GM04504 (cell line): Measurements from ENCODE around the gene P2RY8.
"Not testable (repeated sequence)": the region's sequence is repeated elsewhere in the genome, so short reads cannot be mapped to it uniquely, and the experiment has no call there.

Source experiments
- DNase-seq: peaks from one replicate; pipeline ENCODE4 v3.0.0-alpha.2; 2012; ENCODE audit warnings: low read depth

The P2RY8 gene

GRCh38 chrX:1537031-1537715 is at the start of gene P2RY8:
TSS of gene P2RY8 (minus strand) at chrX:1537185. CDS start at chrX:1466558, 70,627 bp downstream.
- DNase-seq, result peak; percentile 10

- no peak for DNase-seq
Observed at GRCh38 chrX:1584237-1585011, 47.4 kb upstream of the P2RY8 start.

- DNase-seq, result no peak
Observed at GRCh38 chrX:1582686-1583437, 45.9 kb upstream of the P2RY8 start.

- DNase-seq, result no peak
Observed at GRCh38 chrX:1581132-1581531, 44.1 kb upstream of the P2RY8 start.

GRCh38 chrX:1578511-1579173 is 41.7 kb upstream of the P2RY8 start:
- no peak for DNase-seq

- no peak for DNase-seq
Observed at GRCh38 chrX:1577845-1578244, 40.9 kb upstream of the P2RY8 start.

- no peak for DNase-seq
Observed at GRCh38 chrX:1576201-1576992, 39.4 kb upstream of the P2RY8 start.

- not testable (repeated sequence) for DNase-seq
Observed at GRCh38 chrX:1574181-1574580, 37.2 kb upstream of the P2RY8 start.

- no peak for DNase-seq
Observed at GRCh38 chrX:1564750-1565683, 28.0 kb upstream of the P2RY8 start.

GRCh38 chrX:1564077-1564476 is 27.1 kb upstream of the P2RY8 start:
- DNase-seq, result not testable (repeated sequence)

- no peak for DNase-seq
Observed at GRCh38 chrX:1561164-1561563, 24.2 kb upstream of the P2RY8 start.

- DNase-seq, result no peak
Observed at GRCh38 chrX:1558761-1559468, 21.9 kb upstream of the P2RY8 start.

GRCh38 chrX:1557442-1557841 is 20.5 kb upstream of the P2RY8 start:
- DNase-seq, result not testable (repeated sequence)

- no peak for DNase-seq
Observed at GRCh38 chrX:1555370-1555769, 18.4 kb upstream of the P2RY8 start.

- no peak for DNase-seq
Observed at GRCh38 chrX:1554469-1555210, 17.7 kb upstream of the P2RY8 start.

GRCh38 chrX:1551959-1552546 is 15.1 kb upstream of the P2RY8 start:
- DNase-seq, result no peak

GRCh38 chrX:1546691-1547251 is 9.8 kb upstream of the P2RY8 start:
- DNase-seq, result no peak

- no peak for DNase-seq
Observed at GRCh38 chrX:1545776-1546408, 8.9 kb upstream of the P2RY8 start.
